GM12875 (cell line): ENCODE measurements around the gene KDM3B.

Source experiments
- H3K4me3 ChIP-seq: one replicate; pipeline ENCODE4 v1.5.1; 2011; ENCODE audit warnings: low read depth, low read length, control low read depth
- CTCF ChIP-seq: IDR thresholded peaks from 2 replicates; pipeline ENCODE4 v1.5.1; 2011; ENCODE audit warnings: low read depth, mild to moderate bottlenecking, control low read depth, inconsistent platforms, low read length, moderate library complexity, borderline replicate concordance; ENCODE audit not compliant: insufficient read depth

The KDM3B gene

GRCh38 chr5:138330813-138331448, 21.6 kb upstream of the KDM3B start:
- peak overlapping the region; percentile 66 for H3K4me3 ChIP-seq
- no peak for TF ChIP-seq CTCF

- peak within 1 kb of the TSS; percentile 66 for H3K4me3 ChIP-seq
- TF ChIP-seq CTCF = no peak
Measured at GRCh38 chr5:138331449-138332368, 20.8 kb upstream of the KDM3B start, which contains the start of gene CDC25C. TSS of gene CDC25C (minus strand) at chr5:138331804. CDS start at chr5:138331180, 624 bp downstream.

GRCh38 chr5:138334867-138335447, 17.5 kb upstream of the KDM3B start:
- no peak overlapping the region for H3K4me3 ChIP-seq
- no peak for TF ChIP-seq CTCF

- peak overlapping the region; percentile 69 for H3K4me3 ChIP-seq
- no peak for TF ChIP-seq CTCF
Measured at GRCh38 chr5:138336952-138337684, 15.4 kb upstream of the KDM3B start.

GRCh38 chr5:138337685-138338410, 14.6 kb upstream of the KDM3B start, which contains the start of gene FAM53C:
TSS of gene FAM53C (plus strand) at chr5:138338266. CDS start at chr5:138341336, 3,070 bp downstream.
- H3K4me3 ChIP-seq = peak within 1 kb of the TSS; percentile 69

More at GRCh38 chr5:138337685-138338410, 14.6 kb upstream of the KDM3B start, which contains the start of gene FAM53C:
- no peak for TF ChIP-seq CTCF
